ENCODE data around the gene RFTN1.

GRCh38 chr3:16272588-16272987, 240.9 kb downstream of the RFTN1 start:
- TF ChIP-seq, protein P1, sequence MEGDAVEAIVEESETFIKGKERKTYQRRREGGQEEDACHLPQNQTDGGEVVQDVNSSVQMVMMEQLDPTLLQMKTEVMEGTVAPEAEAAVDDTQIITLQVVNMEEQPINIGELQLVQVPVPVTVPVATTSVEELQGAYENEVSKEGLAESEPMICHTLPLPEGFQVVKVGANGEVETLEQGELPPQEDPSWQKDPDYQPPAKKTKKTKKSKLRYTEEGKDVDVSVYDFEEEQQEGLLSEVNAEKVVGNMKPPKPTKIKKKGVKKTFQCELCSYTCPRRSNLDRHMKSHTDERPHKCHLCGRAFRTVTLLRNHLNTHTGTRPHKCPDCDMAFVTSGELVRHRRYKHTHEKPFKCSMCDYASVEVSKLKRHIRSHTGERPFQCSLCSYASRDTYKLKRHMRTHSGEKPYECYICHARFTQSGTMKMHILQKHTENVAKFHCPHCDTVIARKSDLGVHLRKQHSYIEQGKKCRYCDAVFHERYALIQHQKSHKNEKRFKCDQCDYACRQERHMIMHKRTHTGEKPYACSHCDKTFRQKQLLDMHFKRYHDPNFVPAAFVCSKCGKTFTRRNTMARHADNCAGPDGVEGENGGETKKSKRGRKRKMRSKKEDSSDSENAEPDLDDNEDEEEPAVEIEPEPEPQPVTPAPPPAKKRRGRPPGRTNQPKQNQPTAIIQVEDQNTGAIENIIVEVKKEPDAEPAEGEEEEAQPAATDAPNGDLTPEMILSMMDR (IDR thresholded peaks at IDR 0.05), result no peak
- TF ChIP-seq POLR2A (IDR thresholded peaks at IDR 0.05), result no peak

Data from uterus (tissue), 2 donors.